ENCODE measurements around the gene SQSTM1.

Gene SQSTM1

GRCh38 chr5:179828756-179829421 is 8.2 kb downstream of the SQSTM1 start:
- no peak for TF ChIP-seq CTCF (conservative IDR thresholded peaks at IDR 0.05; ENCODE audit: low read depth, low read length)
- no peak for DNase-seq (ENCODE audit: low read depth)
- no peak overlapping the region for H3K4me3 ChIP-seq (ENCODE audit: low read length)

GRCh38 chr5:179829732-179830435 is 9.2 kb downstream of the SQSTM1 start:
- no peak overlapping the region for H3K4me3 ChIP-seq (ENCODE audit: low read length)
- no peak for TF ChIP-seq CTCF (conservative IDR thresholded peaks at IDR 0.05; ENCODE audit: low read depth, low read length)
- no peak for DNase-seq (ENCODE audit: low read depth)

- H3K4me3 ChIP-seq (ENCODE audit: low read length) = no peak overlapping the region
- DNase-seq (ENCODE audit: low read depth) = no peak
- no peak for TF ChIP-seq CTCF (conservative IDR thresholded peaks at IDR 0.05; ENCODE audit: low read depth, low read length)
These were observed 10.2 kb downstream of the SQSTM1 start for GRCh38 chr5:179830818-179831468.

GRCh38 chr5:179832039-179832745 is 11.5 kb downstream of the SQSTM1 start:
- no peak overlapping the region for H3K4me3 ChIP-seq (ENCODE audit: low read length)
- TF ChIP-seq CTCF (conservative IDR thresholded peaks at IDR 0.05; ENCODE audit: low read depth, low read length) = no peak
- DNase-seq (ENCODE audit: low read depth) = no peak

- no peak overlapping the region for H3K4me3 ChIP-seq (ENCODE audit: low read length)
- TF ChIP-seq CTCF (conservative IDR thresholded peaks at IDR 0.05; ENCODE audit: low read depth, low read length) = no peak
- no peak for DNase-seq (ENCODE audit: low read depth)
These were observed 12.5 kb downstream of the SQSTM1 start for GRCh38 chr5:179833056-179833708.

GRCh38 chr5:179833709-179834070 is 13.0 kb downstream of the SQSTM1 start:
- no peak overlapping the region for H3K4me3 ChIP-seq (ENCODE audit: low read length)
- DNase-seq (ENCODE audit: low read depth) = no peak
- no peak for TF ChIP-seq CTCF (conservative IDR thresholded peaks at IDR 0.05; ENCODE audit: low read depth, low read length)

Data from retinal pigment epithelial cell (primary cell).